ENCODE measurements around the gene SPHK1. TPM values are rescaled to one million over a fixed set of nuclear protein-coding genes. Genes with fewer than 3 reads are reported as not detected.
"Not testable (repeated sequence)": the region's sequence is repeated elsewhere in the genome, so short reads cannot be mapped to it uniquely, and the experiment has no call there.

Gene SPHK1
- total RNA-seq, 3 donors from 2014 or later (not counting 1 experiment from before 2014, with no cell fraction given): 7.6 to 9.2 (median 8.3) TPM

DNA sequence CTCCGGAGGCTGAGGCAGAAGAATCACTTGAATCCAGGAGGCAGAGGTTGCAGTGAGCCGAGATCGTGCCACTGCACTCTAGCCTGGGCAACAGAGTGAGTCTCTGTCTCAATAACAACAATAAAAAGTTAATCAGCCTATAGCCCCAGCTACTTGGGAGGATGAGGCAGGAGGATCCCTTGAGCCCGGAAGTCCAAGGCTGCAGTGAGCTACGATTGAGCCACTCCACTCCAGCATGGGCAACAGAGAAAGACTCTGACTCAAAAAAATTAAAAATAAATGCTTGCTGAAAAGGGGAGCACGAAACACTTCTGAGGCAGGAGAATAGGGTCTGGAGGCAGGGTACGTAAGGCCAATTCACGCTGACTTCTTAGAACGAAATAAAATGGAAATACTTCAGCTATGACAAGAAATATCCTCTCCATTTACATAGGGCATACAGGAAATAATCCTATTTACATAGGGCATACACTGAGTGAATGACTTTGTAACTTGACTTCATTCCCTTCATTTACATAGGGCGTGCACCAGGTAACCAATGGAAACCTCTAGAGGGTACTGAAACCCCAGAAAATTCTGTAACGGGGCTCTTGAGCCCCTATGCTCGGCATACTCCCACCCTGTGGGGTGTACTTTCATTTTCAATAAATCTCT, 27.5 kb upstream of the SPHK1 start:
- ATAC-seq: no peak
- H3K9me3 ChIP-seq (ENCODE audit: control insufficient read depth, insufficient read depth, low read length): no peaks in the 10 kb centered on the region
- WGBS (ENCODE audit: insufficient coverage): 84% methylated on average over 12 of the region's 12 CpGs

DNA sequence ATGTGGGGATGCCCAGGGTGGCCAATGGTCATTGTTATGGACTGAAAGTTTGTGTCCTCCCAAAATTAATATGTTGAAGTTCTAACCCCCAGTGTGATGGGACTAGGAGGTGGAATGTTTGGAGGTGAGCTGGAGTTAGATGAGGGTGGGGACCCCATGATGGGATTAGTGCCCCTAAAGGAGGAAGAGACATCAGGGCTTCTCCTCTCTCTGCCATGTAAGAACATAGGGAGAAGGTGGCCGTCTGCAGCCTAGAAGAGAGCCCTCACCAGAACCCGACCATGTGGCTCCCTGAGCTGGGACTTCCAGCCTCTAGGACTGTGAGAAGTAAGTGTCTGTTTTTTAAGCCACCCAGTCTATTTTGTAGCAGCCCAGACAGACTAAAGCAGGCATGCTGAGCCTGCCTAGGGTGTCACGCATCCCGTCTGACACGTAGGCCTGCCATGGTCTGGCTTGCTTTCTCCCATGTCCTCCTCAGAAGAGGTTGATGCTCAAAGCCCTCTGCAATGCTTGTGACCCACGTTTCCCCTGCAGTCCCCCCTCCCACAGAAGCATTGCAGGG, 26.7 kb upstream of the SPHK1 start:
- Mint-ChIP-seq H3K4me3 (no peak overlapping the region), H3K27ac (no peak overlapping the region), H3K36me3 (no peaks in the 10 kb centered on the region), H3K9me3 (no peaks in the 10 kb centered on the region), H3K27me3 (ENCODE audit: low read depth in 2 of 2) (peaks cover 4 to 10% of the 10 kb centered on the region in 2 donors), H3K4me1 (peaks cover 16% of the 10 kb centered on the region in 2 donors)
- Histone ChIP-seq H3K36me3 (ENCODE audit: control insufficient read depth, insufficient read depth, low read length) (no peaks in the 10 kb centered on the region), H3K27me3 (ENCODE audit: control insufficient read depth, insufficient read depth, low read length) (no peaks in the 10 kb centered on the region), H3K27ac (ENCODE audit: low read length) (no peak overlapping the region), H3K9me3 (ENCODE audit: control insufficient read depth, insufficient read depth, low read length) (no peaks in the 10 kb centered on the region), H3K4me1 (ENCODE audit: control insufficient read depth, insufficient read depth, low read length) (peaks cover 13% of the 10 kb centered on the region), H3K4me3 (ENCODE audit: low read length) (no peak overlapping the region)
- 92% methylated on average over 5 of the region's 6 CpGs for WGBS (ENCODE audit: insufficient coverage)
- ATAC-seq: no peak
- no peak for TF ChIP-seq CTCF (IDR thresholded peaks at IDR 0.05)
- intact Hi-C loops (cut with micrococcal nuclease): no loop called here
- no peak for DNase-seq

More for the DNA sequence above, 27.5 kb upstream of the SPHK1 start:
- no peaks in the 10 kb centered on the region for H3K36me3 ChIP-seq (ENCODE audit: control insufficient read depth, insufficient read depth, low read length)
- Mint-ChIP-seq H3K4me3 (no peak overlapping the region), H3K9me3 (no peaks in the 10 kb centered on the region), H3K36me3 (no peaks in the 10 kb centered on the region), H3K4me1 (peaks cover 20 to 23% of the 10 kb centered on the region in 2 donors), H3K27ac (no peak overlapping the region), H3K27me3 (ENCODE audit: low read depth in 2 of 2) (peaks cover 4 to 7% of the 10 kb centered on the region in 2 donors)
- H3K4me1 ChIP-seq (ENCODE audit: control insufficient read depth, insufficient read depth, low read length): peaks cover 15% of the 10 kb centered on the region
- H3K27ac ChIP-seq (ENCODE audit: low read length): no peak overlapping the region
- intact Hi-C loops (cut with micrococcal nuclease): no loop called here
- TF ChIP-seq CTCF (IDR thresholded peaks at IDR 0.05): no peak
- no peak overlapping the region for H3K4me3 ChIP-seq (ENCODE audit: low read length)
- no peak for DNase-seq
- H3K27me3 ChIP-seq (ENCODE audit: control insufficient read depth, insufficient read depth, low read length): no peaks in the 10 kb centered on the region

DNA sequence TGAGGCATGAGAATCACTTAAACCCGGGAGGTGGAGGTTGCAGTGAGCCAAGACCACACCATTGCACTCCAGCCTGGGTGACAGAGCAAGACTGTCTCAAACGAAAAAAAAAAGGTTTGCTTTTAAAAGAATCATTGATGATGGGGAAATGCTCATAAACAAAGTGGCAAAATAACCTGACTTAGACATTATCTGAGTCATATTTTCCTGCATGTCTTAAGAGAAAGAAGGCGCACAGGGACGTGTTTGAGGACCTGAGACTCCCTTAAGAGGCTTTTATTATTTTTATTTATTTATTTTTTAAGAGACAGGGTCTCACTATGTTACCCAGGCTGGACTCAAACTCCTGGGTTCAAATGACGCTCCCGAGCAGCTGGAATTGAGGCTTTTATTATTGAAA, 25.0 kb upstream of the SPHK1 start:
- Histone ChIP-seq H3K4me3 (ENCODE audit: low read length) (no peak overlapping the region), H3K4me1 (ENCODE audit: control insufficient read depth, insufficient read depth, low read length) (peaks cover 5% of the 10 kb centered on the region), H3K27me3 (ENCODE audit: control insufficient read depth, insufficient read depth, low read length) (no peaks in the 10 kb centered on the region), H3K27ac (ENCODE audit: low read length) (no peak overlapping the region), H3K9me3 (ENCODE audit: control insufficient read depth, insufficient read depth, low read length) (no peaks in the 10 kb centered on the region), H3K36me3 (ENCODE audit: control insufficient read depth, insufficient read depth, low read length) (no peaks in the 10 kb centered on the region)
- Mint-ChIP-seq H3K27ac (no peak overlapping the region), H3K9me3 (no peaks in the 10 kb centered on the region), H3K27me3 (ENCODE audit: low read depth in 2 of 2) (peaks cover 4 to 10% of the 10 kb centered on the region in 2 donors), H3K4me1 (peaks cover 5% of the 10 kb centered on the region in 2 donors), H3K4me3 (no peak overlapping the region), H3K36me3 (no peaks in the 10 kb centered on the region)
- ATAC-seq (no peak), DNase-seq (no peak)
- 85% methylated on average over 4 of the region's 6 CpGs for WGBS (ENCODE audit: insufficient coverage)
- intact Hi-C loops (cut with micrococcal nuclease): no loop called here
- TF ChIP-seq CTCF (IDR thresholded peaks at IDR 0.05): no peak

- H3K9me3 Mint-ChIP-seq; H3K36me3 ChIP-seq (ENCODE audit: control insufficient read depth, insufficient read depth, low read length); DNase-seq; H3K4me1 Mint-ChIP-seq; H3K27ac Mint-ChIP-seq; intact Hi-C loops (cut with micrococcal nuclease); ATAC-seq; H3K4me3 Mint-ChIP-seq; H3K36me3 Mint-ChIP-seq; H3K4me3 ChIP-seq (ENCODE audit: low read length); H3K9me3 ChIP-seq (ENCODE audit: control insufficient read depth, insufficient read depth, low read length); H3K27ac ChIP-seq (ENCODE audit: low read length); H3K4me1 ChIP-seq (ENCODE audit: control insufficient read depth, insufficient read depth, low read length); H3K27me3 ChIP-seq (ENCODE audit: control insufficient read depth, insufficient read depth, low read length): not testable (repeated sequence)
- H3K27me3 Mint-ChIP-seq (ENCODE audit: low read depth in 2 of 2): peaks cover 4 to 10% of the 10 kb centered on the region in 2 donors
- WGBS (ENCODE audit: insufficient coverage): 88% methylated on average over 6 of the region's 6 CpGs
Measured at GRCh38 chr17:76359776-76360175, 24.6 kb upstream of the SPHK1 start.
